GM12801 (cell line): ENCODE data around the gene SOHLH1.

Experiments
- TF ChIP-seq, protein P1 (sequence below): IDR thresholded peaks from one replicate; pipeline ENCODE4 v1.5.1; 2011; ENCODE audit warnings: control low read depth; ENCODE audit not compliant: insufficient read length; ENCODE audit errors: extremely low read depth

SOHLH1 gene

GRCh38 chr9:135644631-135645218 lies 54.6 kb downstream of the SOHLH1 start:
- TF ChIP-seq, protein P1, sequence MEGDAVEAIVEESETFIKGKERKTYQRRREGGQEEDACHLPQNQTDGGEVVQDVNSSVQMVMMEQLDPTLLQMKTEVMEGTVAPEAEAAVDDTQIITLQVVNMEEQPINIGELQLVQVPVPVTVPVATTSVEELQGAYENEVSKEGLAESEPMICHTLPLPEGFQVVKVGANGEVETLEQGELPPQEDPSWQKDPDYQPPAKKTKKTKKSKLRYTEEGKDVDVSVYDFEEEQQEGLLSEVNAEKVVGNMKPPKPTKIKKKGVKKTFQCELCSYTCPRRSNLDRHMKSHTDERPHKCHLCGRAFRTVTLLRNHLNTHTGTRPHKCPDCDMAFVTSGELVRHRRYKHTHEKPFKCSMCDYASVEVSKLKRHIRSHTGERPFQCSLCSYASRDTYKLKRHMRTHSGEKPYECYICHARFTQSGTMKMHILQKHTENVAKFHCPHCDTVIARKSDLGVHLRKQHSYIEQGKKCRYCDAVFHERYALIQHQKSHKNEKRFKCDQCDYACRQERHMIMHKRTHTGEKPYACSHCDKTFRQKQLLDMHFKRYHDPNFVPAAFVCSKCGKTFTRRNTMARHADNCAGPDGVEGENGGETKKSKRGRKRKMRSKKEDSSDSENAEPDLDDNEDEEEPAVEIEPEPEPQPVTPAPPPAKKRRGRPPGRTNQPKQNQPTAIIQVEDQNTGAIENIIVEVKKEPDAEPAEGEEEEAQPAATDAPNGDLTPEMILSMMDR, result no peak
